Central memory CD8-positive, alpha-beta T cell (primary cell): Measurements from ENCODE around the gene IRF6.
A peak's percentile ranks its signal among the peaks of the same experiment; 100 is the strongest.

Experiments
- ATAC-seq: fragments of 150-1000 bp; cut with Tn5 transposase; replicated peaks from 2 replicates; pipeline ENCODE4 v1.10.0; 2022; ENCODE audit warnings: mild to moderate bottlenecking, moderate FRiP score, moderate number of reproducible peaks; ENCODE audit not compliant: poor library complexity, severe bottlenecking; ENCODE audit errors: extremely low read depth
- DNase-seq, 2 donors: peaks; one replicate each; pipeline ENCODE4 v3.0.0; 2021; ENCODE audit warnings: low spot score in 2 of 2
- H3K27ac Mint-ChIP-seq: one replicate; pipeline ENCODE4 v1.8.0; 2022; ENCODE audit warnings: low read depth, mild to moderate bottlenecking, moderate library complexity, mixed read lengths
- H3K27me3 Mint-ChIP-seq: one replicate; pipeline ENCODE4 v1.8.0; 2022; ENCODE audit warnings: mixed read lengths
- H3K36me3 Mint-ChIP-seq: one replicate; pipeline ENCODE4 v1.8.0; 2022; ENCODE audit warnings: mild to moderate bottlenecking, moderate library complexity, mixed read lengths; ENCODE audit not compliant: insufficient read depth
- H3K4me1 Mint-ChIP-seq: one replicate; pipeline ENCODE4 v1.8.0; 2022; ENCODE audit warnings: mixed read lengths
- H3K4me3 Mint-ChIP-seq: one replicate; pipeline ENCODE4 v1.8.0; 2022; ENCODE audit warnings: mild to moderate bottlenecking, moderate library complexity, mixed read lengths
- H3K9me3 Mint-ChIP-seq: one replicate; pipeline ENCODE4 v1.8.0; 2022; ENCODE audit warnings: mixed read lengths

Gene IRF6

DNA sequence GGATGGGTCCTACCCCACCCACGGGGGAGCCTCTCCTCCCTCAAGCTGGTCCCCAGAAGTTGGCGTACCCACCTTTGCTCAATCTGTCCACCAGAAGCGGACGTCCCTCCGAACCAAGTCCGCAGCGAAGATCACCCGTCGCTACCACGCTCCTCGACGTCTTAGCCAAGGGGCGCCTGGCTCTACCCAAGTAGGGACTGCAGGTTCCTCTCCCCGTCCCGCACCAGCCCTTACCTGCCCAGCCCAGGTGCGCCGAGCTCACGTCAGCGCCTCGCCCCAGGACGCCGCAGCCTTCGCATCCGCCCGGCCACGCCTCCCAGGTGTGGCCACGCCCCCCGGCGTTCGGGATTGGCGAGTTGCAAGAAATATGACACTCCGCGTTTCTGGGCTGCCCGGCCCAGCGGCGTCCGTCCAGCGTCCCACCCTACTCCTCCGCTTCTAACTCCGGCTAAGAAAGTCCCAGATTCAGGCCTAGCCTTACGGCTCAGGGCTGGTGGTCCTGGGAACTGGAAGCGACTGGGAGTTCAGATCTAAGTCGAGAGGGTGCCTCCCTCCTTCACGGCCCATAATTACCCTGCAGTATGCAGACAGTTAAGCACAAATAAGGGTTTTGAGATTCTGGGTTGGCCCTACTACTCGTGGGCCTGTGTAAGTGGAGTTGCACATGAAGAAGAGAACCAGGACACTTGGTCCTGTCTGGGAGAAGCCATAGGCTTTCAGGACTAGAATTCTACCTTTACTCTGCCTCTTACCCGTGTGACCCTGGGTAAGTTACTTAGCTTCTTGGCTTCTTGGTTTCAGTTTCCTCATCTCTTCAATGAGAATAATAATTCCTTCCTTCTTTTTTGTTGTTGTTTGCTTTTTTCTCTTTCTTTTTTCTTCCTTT lies at the start of gene IRF6:
TSS of gene IRF6 (minus strand) at position 268 of the 886 bp plus-strand sequence. CDS start 4,729 bp downstream, outside the sequence.
- Mint-ChIP-seq H3K36me3 (peaks cover 3% of the 10 kb centered on the region), H3K27me3 (no peaks in the 10 kb centered on the region), H3K4me3 (peak within 1 kb of the TSS; percentile 81), H3K9me3 (no peaks in the 10 kb centered on the region), H3K27ac (no peak within 1 kb of the TSS), H3K4me1 (peaks cover 10% of the 10 kb centered on the region)
- DNase-seq (peak in 1 of 2 donors; percentile 60), ATAC-seq (peak; percentile 82)

DNA sequence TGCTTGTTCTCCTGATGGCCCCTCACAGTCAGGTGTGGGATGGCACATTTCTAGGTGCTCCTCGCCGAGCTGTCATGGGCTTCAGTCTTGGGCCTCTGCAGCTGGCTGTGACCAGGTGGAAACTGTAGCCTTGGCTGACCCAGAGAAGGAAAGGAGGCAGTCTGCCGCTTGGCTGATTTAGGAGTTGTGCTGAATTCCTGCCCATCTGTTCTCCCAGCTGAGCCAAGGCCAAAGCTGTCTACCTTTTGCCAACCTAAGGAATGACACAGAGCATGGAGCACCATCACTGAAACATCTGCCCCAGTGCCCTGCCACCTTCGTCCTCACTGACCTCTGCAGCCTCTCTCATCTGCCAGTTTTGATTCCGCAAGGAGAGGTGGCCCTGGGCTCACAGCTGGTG lies 49.7 kb upstream of the IRF6 start:
- Mint-ChIP-seq H3K27ac (no peak overlapping the region), H3K4me1 (no peaks in the 10 kb centered on the region), H3K36me3 (peaks cover 31% of the 10 kb centered on the region), H3K27me3 (peaks cover under 1% of the 10 kb centered on the region), H3K4me3 (no peak overlapping the region), H3K9me3 (no peaks in the 10 kb centered on the region)
- no peak for DNase-seq
- no peak for ATAC-seq

DNA sequence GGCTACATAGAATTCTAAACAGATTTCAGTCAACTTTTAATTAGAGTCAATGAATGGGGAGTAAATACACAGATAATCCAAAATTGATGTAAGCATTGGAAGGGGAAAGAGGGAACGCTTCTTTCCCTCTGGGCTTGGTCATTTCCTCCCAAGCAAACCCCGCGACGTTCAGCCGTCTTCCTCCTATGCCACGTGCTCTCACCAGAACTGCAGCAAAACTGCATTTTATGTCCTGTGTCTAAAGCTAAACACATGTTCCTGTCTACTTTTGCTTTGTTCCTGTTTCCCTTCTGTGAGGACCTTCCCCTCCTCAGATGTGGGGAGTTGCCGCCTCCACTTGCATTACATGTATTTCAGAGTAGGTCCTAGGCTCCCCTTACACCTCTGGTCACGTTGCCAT lies 49.1 kb upstream of the IRF6 start:
- Mint-ChIP-seq H3K27me3 (no peaks in the 10 kb centered on the region), H3K36me3 (peaks cover 37% of the 10 kb centered on the region), H3K4me1 (peaks cover 4% of the 10 kb centered on the region), H3K27ac (no peak overlapping the region), H3K4me3 (no peak overlapping the region), H3K9me3 (no peaks in the 10 kb centered on the region)
- ATAC-seq (no peak), DNase-seq (no peak)

DNA sequence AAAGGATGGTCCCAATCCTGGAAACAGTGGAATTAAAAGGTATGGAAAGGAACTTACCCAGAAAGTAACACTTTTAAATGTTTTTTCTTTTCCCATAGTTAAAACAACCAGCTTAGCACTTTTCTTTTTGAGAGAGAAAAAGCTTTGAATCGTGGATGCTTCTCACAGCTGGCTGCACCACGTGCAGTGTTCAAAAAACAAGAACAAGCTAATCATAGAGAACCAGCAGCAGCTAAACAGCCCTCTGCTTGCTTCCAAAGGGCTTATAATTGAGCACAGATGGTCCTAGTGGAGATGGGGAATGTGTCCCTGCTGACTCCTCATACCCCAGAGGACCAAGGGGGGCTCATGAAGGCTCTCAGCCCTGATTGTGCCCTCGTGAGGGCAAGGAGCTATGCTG lies 48.3 kb upstream of the IRF6 start:
- DNase-seq (no peak), ATAC-seq (no peak)
- no peak overlapping the region for H3K27ac Mint-ChIP-seq
- H3K27me3 Mint-ChIP-seq = no peaks in the 10 kb centered on the region
- H3K36me3 Mint-ChIP-seq = peaks cover 41% of the 10 kb centered on the region
- no peaks in the 10 kb centered on the region for H3K9me3 Mint-ChIP-seq
- peaks cover 6% of the 10 kb centered on the region for H3K4me1 Mint-ChIP-seq
- no peak overlapping the region for H3K4me3 Mint-ChIP-seq

DNA sequence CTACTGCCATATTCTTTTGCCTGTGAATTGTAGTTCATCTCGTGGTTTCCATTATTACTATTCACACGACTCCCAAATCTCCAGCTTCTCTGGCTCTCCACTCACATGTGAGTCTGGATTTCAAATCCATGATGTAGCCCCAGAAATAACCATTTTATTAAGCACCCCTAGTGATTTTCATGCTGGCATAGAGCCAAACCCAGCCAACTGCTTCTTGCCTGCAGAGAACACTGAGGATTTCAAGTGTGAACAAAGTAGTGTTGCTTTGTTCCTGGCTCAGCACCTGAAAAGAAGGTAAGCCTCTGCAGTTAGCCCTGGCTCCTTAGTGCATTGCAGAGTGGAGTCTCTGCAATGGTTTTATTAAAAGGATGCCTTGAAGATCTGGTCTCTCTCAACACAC lies 47.7 kb upstream of the IRF6 start:
- no peak for DNase-seq
- ATAC-seq = no peak
- Mint-ChIP-seq H3K9me3 (no peaks in the 10 kb centered on the region), H3K4me1 (peaks cover 6% of the 10 kb centered on the region), H3K4me3 (no peak overlapping the region), H3K36me3 (peaks cover 44% of the 10 kb centered on the region), H3K27me3 (no peaks in the 10 kb centered on the region), H3K27ac (no peak overlapping the region)

DNA sequence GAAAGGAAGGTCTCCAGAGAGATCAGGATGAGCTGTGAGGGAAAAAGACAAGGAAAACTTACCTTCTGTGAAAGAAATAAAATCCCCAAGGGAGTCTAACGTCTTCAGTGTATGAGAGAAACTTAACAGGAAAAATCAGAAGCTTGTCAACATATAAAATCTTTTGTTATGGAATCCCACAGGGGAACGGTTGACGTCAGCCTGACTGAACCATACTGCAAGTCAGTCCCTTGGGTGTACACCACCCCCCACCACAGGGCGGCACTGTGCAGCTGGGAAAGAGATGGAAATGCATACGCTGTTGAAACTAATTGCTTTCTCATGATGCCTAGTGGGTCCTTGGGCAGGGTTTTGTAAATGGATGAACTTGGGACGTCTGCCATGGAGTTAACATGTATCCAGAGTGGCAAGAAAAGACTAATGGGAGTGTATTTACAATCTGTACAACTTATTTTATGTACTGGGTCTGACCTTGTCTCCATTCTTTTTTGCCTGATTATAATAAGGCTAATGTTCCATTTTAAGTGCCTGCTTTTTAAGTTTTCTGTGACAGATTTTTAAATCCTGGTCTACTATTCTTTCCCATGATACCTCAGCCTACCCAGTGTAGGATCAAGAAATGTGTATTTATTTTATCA lies 44.5 kb upstream of the IRF6 start:
- peaks cover 62% of the 10 kb centered on the region for H3K36me3 Mint-ChIP-seq
- H3K4me3 Mint-ChIP-seq = no peak overlapping the region
- no peaks in the 10 kb centered on the region for H3K27me3 Mint-ChIP-seq
- H3K9me3 Mint-ChIP-seq = no peaks in the 10 kb centered on the region
- DNase-seq (no peak), ATAC-seq (no peak)
- H3K4me1 Mint-ChIP-seq = peaks cover 20% of the 10 kb centered on the region
- H3K27ac Mint-ChIP-seq = no peak overlapping the region

DNA sequence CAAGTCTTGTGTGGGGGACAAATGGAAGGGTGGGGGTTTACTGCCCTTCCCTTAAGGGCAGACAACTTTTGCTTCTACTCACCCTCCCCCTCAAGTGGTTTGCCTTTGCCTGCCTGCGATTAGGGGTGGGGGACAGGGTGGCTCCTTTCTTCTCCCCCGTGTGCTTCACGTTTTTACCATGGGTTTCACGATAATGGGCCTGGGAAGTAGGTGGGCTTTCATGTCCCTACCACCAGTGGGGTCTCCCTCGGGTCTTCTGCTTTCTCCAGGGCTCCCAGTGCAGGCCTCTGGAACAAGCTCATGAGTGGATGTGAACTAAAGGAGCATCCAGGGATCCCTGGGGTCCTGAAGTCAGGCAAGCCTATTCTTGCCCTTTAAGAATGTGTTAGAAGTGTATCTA lies 43.4 kb upstream of the IRF6 start:
- Mint-ChIP-seq H3K4me1 (peaks cover 20% of the 10 kb centered on the region), H3K27me3 (no peaks in the 10 kb centered on the region), H3K27ac (no peak overlapping the region), H3K4me3 (no peak overlapping the region), H3K9me3 (no peaks in the 10 kb centered on the region), H3K36me3 (peaks cover 62% of the 10 kb centered on the region)
- ATAC-seq = no peak
- DNase-seq = no peak

DNA sequence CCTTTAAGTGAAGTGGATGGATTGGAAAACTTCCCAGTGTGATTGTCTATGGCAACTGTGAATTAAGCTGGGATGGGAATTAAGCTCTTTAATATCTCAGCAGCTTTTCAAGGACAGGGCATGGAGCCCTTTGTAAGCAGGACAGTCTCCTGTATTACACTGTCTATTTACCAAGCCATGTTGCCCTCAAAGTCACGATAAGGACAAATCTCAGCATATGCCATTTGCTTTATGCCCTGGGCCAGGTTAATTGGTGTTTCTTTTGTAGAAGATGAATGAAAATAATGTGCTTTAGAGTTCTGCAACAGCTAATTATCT lies 39.4 kb upstream of the IRF6 start:
- H3K4me3 Mint-ChIP-seq = no peak overlapping the region
- H3K4me1 Mint-ChIP-seq = peaks cover 25% of the 10 kb centered on the region
- H3K9me3 Mint-ChIP-seq = no peaks in the 10 kb centered on the region
- H3K27me3 Mint-ChIP-seq = no peaks in the 10 kb centered on the region
- DNase-seq = no peak
- H3K27ac Mint-ChIP-seq = no peak overlapping the region
- ATAC-seq = no peak
- peaks cover 66% of the 10 kb centered on the region for H3K36me3 Mint-ChIP-seq

DNA sequence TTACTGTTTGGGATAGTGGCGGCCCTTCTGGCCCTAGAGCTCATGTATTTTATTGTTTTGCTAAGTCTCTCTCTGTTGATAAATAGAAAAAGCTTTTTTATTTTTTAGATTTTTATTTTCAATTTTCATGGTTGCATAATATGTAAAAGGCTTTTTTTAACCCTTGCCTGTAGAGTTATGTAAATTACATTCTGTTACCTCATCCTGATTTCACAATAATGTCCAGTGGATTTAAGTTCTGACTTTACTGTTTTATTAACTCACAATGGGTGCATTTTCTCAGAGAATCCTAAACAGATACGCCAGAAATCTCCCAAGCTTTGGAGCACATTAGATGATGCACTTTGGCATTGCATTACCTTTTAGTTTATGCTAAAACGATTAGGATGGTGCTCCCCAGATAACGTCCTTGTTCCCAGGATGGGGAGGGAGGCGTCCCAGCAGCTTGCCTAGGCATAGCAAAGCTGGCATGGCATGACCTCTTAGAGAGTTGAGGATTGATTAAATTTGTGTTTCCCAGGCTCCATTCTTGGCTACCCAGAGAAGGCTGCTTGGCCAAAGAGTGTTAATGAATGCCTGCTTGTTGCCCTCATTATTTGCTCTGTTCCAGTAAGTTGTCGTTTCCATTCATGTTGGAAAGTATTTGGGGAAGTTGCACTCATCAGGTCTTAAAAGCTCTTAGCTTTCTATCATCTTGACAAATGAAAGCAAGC lies 38.9 kb upstream of the IRF6 start:
- Mint-ChIP-seq H3K36me3 (peaks cover 63% of the 10 kb centered on the region), H3K9me3 (no peaks in the 10 kb centered on the region), H3K4me1 (peaks cover 25% of the 10 kb centered on the region), H3K4me3 (no peak overlapping the region), H3K27ac (no peak overlapping the region), H3K27me3 (no peaks in the 10 kb centered on the region)
- ATAC-seq = no peak
- no peak for DNase-seq

DNA sequence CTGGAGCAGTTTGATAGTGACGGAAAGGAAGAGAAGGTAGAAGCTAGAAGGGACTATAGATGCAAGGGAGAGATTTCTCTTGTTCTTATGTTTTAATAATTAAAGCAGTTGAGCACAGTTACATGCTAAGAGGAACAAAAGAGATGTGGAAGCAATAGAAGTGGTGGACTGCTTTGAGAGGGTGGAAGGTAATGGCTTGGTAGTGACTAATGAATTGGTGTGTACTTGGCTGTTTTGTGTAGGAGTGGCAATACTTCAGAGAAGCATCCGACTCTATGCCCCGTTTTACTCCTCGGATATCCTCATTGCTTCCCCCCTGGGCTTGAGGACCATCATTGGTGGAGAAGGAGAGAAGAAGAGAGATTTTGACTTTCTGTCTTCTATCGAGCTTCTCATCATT lies 34.7 kb upstream of the IRF6 start:
- peaks cover 71% of the 10 kb centered on the region for H3K36me3 Mint-ChIP-seq
- DNase-seq = no peak

DNA sequence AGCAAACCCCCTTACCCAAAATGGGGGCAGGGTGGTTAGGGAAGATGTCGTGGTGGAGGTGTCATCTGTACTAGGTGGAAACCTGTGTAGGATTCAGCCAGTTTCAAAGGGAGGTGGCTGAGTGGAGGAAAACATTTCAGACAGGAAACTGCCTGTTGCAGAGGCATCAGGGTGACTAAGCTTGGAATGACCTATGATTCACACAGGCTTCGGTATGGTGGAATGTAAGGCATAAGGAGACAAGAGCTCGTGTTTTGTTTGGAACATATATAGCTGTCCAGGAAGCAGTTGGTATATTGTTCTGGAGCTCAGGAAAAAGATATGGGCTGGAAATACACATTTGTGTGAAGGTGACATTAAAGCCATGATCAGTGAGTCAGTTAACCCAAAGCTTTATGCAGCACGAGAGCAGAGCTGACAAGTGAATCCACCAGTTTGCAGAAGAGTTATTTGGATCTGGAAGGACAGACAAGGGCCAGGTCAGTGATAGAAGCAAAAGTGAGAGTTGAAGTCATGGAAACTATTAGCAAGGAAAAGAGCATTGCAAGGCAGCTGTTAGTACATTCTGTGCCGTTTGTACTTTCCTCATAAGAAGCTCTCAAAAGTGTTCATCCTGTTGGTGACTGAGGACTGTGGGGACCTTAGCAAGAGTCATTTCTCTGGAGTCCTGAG lies 34.1 kb upstream of the IRF6 start:
- Mint-ChIP-seq H3K27me3 (no peaks in the 10 kb centered on the region), H3K9me3 (no peaks in the 10 kb centered on the region), H3K4me1 (peaks cover 18% of the 10 kb centered on the region), H3K27ac (peak overlapping the region; percentile 1), H3K36me3 (peaks cover 74% of the 10 kb centered on the region), H3K4me3 (no peak overlapping the region)
- ATAC-seq (no peak), DNase-seq (no peak)

More for the DNA sequence above, 34.7 kb upstream of the IRF6 start:
- Mint-ChIP-seq H3K27ac (no peak overlapping the region), H3K9me3 (no peaks in the 10 kb centered on the region), H3K4me1 (peaks cover 18% of the 10 kb centered on the region), H3K27me3 (no peaks in the 10 kb centered on the region), H3K4me3 (no peak overlapping the region)
- ATAC-seq = no peak

DNA sequence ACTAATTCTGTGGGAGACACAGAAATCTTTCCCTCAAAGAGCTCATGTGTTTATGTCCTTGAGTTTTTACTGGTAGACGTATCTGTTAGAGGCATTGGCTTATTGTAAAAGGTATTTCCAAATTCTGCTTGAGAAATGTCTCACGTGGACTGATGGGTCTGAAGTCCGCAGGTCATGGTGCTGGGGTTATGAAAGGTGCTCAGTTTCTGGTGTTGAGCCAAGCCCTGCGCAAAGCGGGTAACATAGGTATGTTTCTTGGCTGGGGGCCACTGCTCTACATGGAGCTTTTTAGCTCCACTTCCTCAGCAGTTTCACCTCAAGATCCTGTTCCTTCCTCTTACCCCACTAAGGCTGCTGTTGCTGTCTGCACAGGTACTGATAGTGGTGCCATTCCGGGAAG lies 32.6 kb upstream of the IRF6 start:
- no peak overlapping the region for H3K27ac Mint-ChIP-seq
- H3K4me1 Mint-ChIP-seq = peaks cover 27% of the 10 kb centered on the region
- H3K4me3 Mint-ChIP-seq = no peak overlapping the region
- H3K36me3 Mint-ChIP-seq = peaks cover 79% of the 10 kb centered on the region
- H3K9me3 Mint-ChIP-seq = no peaks in the 10 kb centered on the region
- DNase-seq (no peak), ATAC-seq (no peak)
- no peaks in the 10 kb centered on the region for H3K27me3 Mint-ChIP-seq
